Endothelial cell of umbilical vein (primary cell): Measurements from ENCODE around the gene DDX56. TPM values are rescaled to one million over a fixed set of nuclear protein-coding genes. Genes with fewer than 3 reads are reported as not detected.

Experiments used
- BruUV-seq: library from RNA; stranded (reverse); fragments of 400-500 nt; replicated peaks from 2 replicates; lab custom pipeline; 2021; lab: Mats Ljungman, UMichigan
- CTCF ChIA-PET: fragments of 300-600, 350-600 bp; sonication (Branson Sonifier 250); formaldehyde crosslinking; loops from one replicate; lab custom pipeline; 2021; ENCODE audit warnings: antibody characterized with exemption, inconsistent platforms; lab: Charles Lee
- POLR2A ChIA-PET: fragments of 300-600, 350-600 bp; sonication (Branson Sonifier 250); formaldehyde crosslinking; loops from one replicate; lab custom pipeline; 2021; ENCODE audit warnings: antibody characterized with exemption, inconsistent platforms; lab: Charles Lee
- DNase-seq: peaks from one replicate; pipeline ENCODE4 v3.0.0-alpha.2; 2011; ENCODE audit warnings: low read depth, low spot score
- FAIRE-seq: peaks from 2 replicates; lab custom pipeline; 2011; peaks lifted over from hg19 to GRCh38; lab: Jason Lieb, UNC
- H2AFZ ChIP-seq: 2 replicates; pipeline ENCODE4 v1.6.0; 2012; ENCODE audit warnings: low read depth, low read length, control low read depth, inconsistent platforms
- H3K27ac ChIP-seq: 2 replicates; pipeline ENCODE4 v1.5.1; 2011; ENCODE audit warnings: low read depth, mild to moderate bottlenecking, control low read depth, low read length, moderate library complexity; ENCODE audit not compliant: insufficient read depth
- H3K27me3 ChIP-seq, 2 experiments: 2 replicates each; pipeline versions ENCODE4 v1.6.0 to v1.6.1; 2011; ENCODE audit warnings: low read length in 2 of 2, mixed read lengths in 1 of 2; ENCODE audit not compliant: control insufficient read depth in 2 of 2, insufficient read depth in 2 of 2
- H3K36me3 ChIP-seq, 2 experiments: 2 replicates in 1 of 2; 3 replicates in 1 of 2; pipeline ENCODE4 v1.5.1; 2011; ENCODE audit warnings: low read length in 2 of 2, mild to moderate bottlenecking in 1 of 2, moderate library complexity in 1 of 2; ENCODE audit not compliant: control insufficient read depth in 2 of 2, insufficient read depth in 2 of 2; ENCODE audit errors: extremely low read depth in 1 of 2
- H3K4me1 ChIP-seq: 3 replicates; pipeline ENCODE4 v1.5.1; 2011; ENCODE audit warnings: mild to moderate bottlenecking, low read length; ENCODE audit not compliant: control insufficient read depth, insufficient read depth; ENCODE audit errors: extremely low read depth
- H3K4me2 ChIP-seq: 2 replicates; pipeline ENCODE4 v1.6.1; 2011; ENCODE audit warnings: low read length, control low read depth, mixed read lengths; ENCODE audit not compliant: insufficient read depth
- H3K4me3 ChIP-seq, 3 experiments: fragments of 200-600 bp in 1 of 3; sonication (generic), shearing (Covaris generic) in 1 of 3; replicated peaks in 1 of 3; 2 replicates each; pipeline ENCODE4 v1.5.1; 2011 to 2016; ENCODE audit warnings: control low read depth in 3 of 3, low read length in 3 of 3, mild to moderate bottlenecking in 2 of 3, inconsistent platforms in 1 of 3, low read depth in 1 of 3, moderate library complexity in 1 of 3; ENCODE audit not compliant: insufficient read depth in 1 of 3
- H3K79me2 ChIP-seq: 2 replicates; pipeline ENCODE4 v1.6.0; 2012; ENCODE audit warnings: low read length, inconsistent platforms; ENCODE audit not compliant: control insufficient read depth, insufficient read depth
- H3K9ac ChIP-seq: replicated peaks from 2 replicates; pipeline ENCODE3; 2011; ENCODE audit warnings: low read length, control low read depth; ENCODE audit not compliant: insufficient read depth; ENCODE audit errors: extremely low read depth
- H3K9me1 ChIP-seq: replicated peaks from 3 replicates; pipeline ENCODE4 v1.6.0; 2011; ENCODE audit warnings: mild to moderate bottlenecking, low read length; ENCODE audit not compliant: control insufficient read depth, insufficient read depth; ENCODE audit errors: extremely low read depth
- H3K9me3 ChIP-seq: replicated peaks from 2 replicates; pipeline ENCODE4 v1.5.1; 2012; ENCODE audit warnings: low read length, inconsistent platforms; ENCODE audit not compliant: control insufficient read depth, insufficient read depth
- H4K20me1 ChIP-seq: replicated peaks from 2 replicates; pipeline ENCODE3; 2011; ENCODE audit warnings: mild to moderate bottlenecking, low read length; ENCODE audit not compliant: control insufficient read depth, insufficient read depth; ENCODE audit errors: extremely low read depth
- EZH2 ChIP-seq: IDR thresholded peaks from 2 replicates; pipeline ENCODE4 v1.6.1; 2012; ENCODE audit warnings: borderline replicate concordance, low read depth, mild to moderate bottlenecking, moderate library complexity, low read length, inconsistent platforms; ENCODE audit not compliant: severe bottlenecking
- FOS ChIP-seq: IDR thresholded peaks from 2 replicates; pipeline ENCODE4 v1.6.1; 2011; ENCODE audit warnings: mild to moderate bottlenecking, low read length, moderate library complexity, borderline replicate concordance; ENCODE audit not compliant: insufficient read depth
- GATA2 ChIP-seq: IDR thresholded peaks from 2 replicates; pipeline ENCODE4 v1.7.0; 2011; ENCODE audit warnings: low read depth, mild to moderate bottlenecking, moderate library complexity, mixed read lengths, low read length; ENCODE audit not compliant: insufficient read length, insufficient read depth
- JUN ChIP-seq: IDR thresholded peaks from 2 replicates; pipeline ENCODE4 v1.6.1; 2011; ENCODE audit warnings: borderline replicate concordance, low read depth; ENCODE audit not compliant: insufficient read length, insufficient read depth
- MAX ChIP-seq: IDR thresholded peaks from 2 replicates; pipeline ENCODE4 v1.6.1; 2011; ENCODE audit not compliant: insufficient read depth, insufficient read length
- MYC ChIP-seq: IDR thresholded peaks from one replicate; pipeline ENCODE4 v1.6.1; 2011; ENCODE audit warnings: mild to moderate bottlenecking, low read depth, low read length
- POLR2A ChIP-seq: IDR thresholded peaks from 2 replicates; pipeline ENCODE4 v1.6.1; 2012; ENCODE audit warnings: low read depth, mild to moderate bottlenecking, control low read depth, low read length
- POLR2AphosphoS5 ChIP-seq: IDR thresholded peaks from 2 replicates; pipeline ENCODE4 v1.6.1; 2012; ENCODE audit warnings: low read depth, mild to moderate bottlenecking, control low read depth, low read length, moderate library complexity; ENCODE audit not compliant: insufficient read depth
- dilution Hi-C: fragments of 300-500 bp; cut with MboI; formaldehyde crosslinking; loops from one replicate; pipeline ENCODE4 v1.15.0; 2019; ENCODE audit warnings: low sequenced_read_pairs; ENCODE audit not compliant: extremely low pct_ligation_motif_present
- intact Hi-C: fragments of 100-400 bp; cut with micrococcal nuclease; formaldehyde crosslinking; loops from one replicate; pipeline ENCODE4 v1.10.0; 2022
- polyA plus RNA-seq, 4 experiments: library from polyadenylated mRNA; depleted of rRNA in 3 of 4; stranded (reverse) in 3 of 4; unstranded in 1 of 4; fragments of >200 nt; gene quantifications; 2 replicates each; pipeline versions ENCODE4 v1.2.1 to v1.2.3, GENCODE V29; 2011 to 2012; ENCODE audit warnings: missing spikeins in 1 of 4
- total RNA-seq: library from RNA; stranded (reverse); gene quantifications from 2 replicates; pipeline ENCODE4 v1.2.3, GENCODE V29; 2021
- TF ChIP-seq, protein P1 (sequence below), 2 donors: IDR thresholded peaks; 1 replicate in 1 of 2; 2 replicates in 1 of 2; pipeline ENCODE4 v1.5.1; 2011; ENCODE audit warnings: low read length in 2 of 2, mild to moderate bottlenecking in 2 of 2, moderate library complexity in 2 of 2, control low read depth in 1 of 2, inconsistent platforms in 1 of 2, low read depth in 1 of 2; ENCODE audit not compliant: insufficient read depth in 1 of 2; ENCODE audit errors: extremely low read depth in 1 of 2

DDX56 gene
- total and polyA plus RNA-seq, 2 donors (not counting 3 experiments of a cell fraction or from before 2014, with no cell fraction given) = 94.7 to 96.6 TPM

GRCh38 chr7:44615793-44616192 lies 42.1 kb upstream of the DDX56 start:
- no peaks in the 10 kb centered on the region for H3K27me3 ChIP-seq
- H4K20me1 ChIP-seq = no peaks in the 10 kb centered on the region
- H3K4me2 ChIP-seq = no peak overlapping the region
- no peaks in the 10 kb centered on the region for H3K36me3 ChIP-seq
- CTCF ChIA-PET = no interaction called here
- TF ChIP-seq GATA2 = no peak
- POLR2A ChIA-PET = no interaction called here
- H3K4me3 ChIP-seq = no peak overlapping the region
- no peaks in the 10 kb centered on the region for H3K9me3 ChIP-seq
- peaks cover 5% of the 10 kb centered on the region for H3K4me1 ChIP-seq
- no peak overlapping the region for H2AFZ ChIP-seq
- no TSS peak for BruUV-seq
- DNase-seq = no peak
- intact Hi-C loops = no loop called here
- FAIRE-seq = no peak
- no peaks in the 10 kb centered on the region for H3K9me1 ChIP-seq
- H3K79me2 ChIP-seq = peaks cover 87% of the 10 kb centered on the region
- H3K27ac ChIP-seq = no peak overlapping the region
- H3K9ac ChIP-seq = no peak overlapping the region
- dilution Hi-C loops = no loop called here

DNA sequence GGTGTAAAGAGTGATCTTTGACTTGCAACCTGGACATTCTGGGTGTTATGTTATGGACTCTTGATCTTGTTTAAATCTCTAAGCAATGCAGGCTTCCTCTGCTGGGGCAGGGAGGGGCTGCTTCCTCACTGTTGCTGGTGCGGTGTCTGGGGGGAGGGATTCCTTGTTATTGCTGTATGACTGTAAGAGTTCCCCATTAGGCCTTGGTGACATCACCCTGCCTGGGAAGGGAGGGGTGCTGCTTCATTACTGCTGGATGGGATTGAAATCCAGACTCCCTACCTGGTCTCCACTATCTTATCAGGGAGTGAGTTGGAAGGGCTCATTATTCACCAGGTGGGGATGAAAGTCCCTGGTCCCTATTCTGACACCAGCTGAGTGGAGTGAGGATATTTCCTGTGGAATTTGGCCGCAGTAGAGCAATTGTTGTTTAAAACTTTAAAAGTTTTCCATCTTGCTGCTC lies 41.5 kb upstream of the DDX56 start:
- DNase-seq (peak; percentile 40), FAIRE-seq (no peak)
- H3K9me3 ChIP-seq = no peaks in the 10 kb centered on the region
- no peak overlapping the region for H3K27ac ChIP-seq
- H3K9me1 ChIP-seq = no peaks in the 10 kb centered on the region
- dilution Hi-C loops (no loop called here), intact Hi-C loops (no loop called here)
- H3K4me1 ChIP-seq = peaks cover 5% of the 10 kb centered on the region
- H3K36me3 ChIP-seq = no peaks in the 10 kb centered on the region
- no TSS peak for BruUV-seq
- no peak overlapping the region for H3K9ac ChIP-seq
- TF ChIP-seq, protein P1, sequence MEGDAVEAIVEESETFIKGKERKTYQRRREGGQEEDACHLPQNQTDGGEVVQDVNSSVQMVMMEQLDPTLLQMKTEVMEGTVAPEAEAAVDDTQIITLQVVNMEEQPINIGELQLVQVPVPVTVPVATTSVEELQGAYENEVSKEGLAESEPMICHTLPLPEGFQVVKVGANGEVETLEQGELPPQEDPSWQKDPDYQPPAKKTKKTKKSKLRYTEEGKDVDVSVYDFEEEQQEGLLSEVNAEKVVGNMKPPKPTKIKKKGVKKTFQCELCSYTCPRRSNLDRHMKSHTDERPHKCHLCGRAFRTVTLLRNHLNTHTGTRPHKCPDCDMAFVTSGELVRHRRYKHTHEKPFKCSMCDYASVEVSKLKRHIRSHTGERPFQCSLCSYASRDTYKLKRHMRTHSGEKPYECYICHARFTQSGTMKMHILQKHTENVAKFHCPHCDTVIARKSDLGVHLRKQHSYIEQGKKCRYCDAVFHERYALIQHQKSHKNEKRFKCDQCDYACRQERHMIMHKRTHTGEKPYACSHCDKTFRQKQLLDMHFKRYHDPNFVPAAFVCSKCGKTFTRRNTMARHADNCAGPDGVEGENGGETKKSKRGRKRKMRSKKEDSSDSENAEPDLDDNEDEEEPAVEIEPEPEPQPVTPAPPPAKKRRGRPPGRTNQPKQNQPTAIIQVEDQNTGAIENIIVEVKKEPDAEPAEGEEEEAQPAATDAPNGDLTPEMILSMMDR (IDR thresholded peaks at IDR 0.05; ENCODE audit: extremely low read depth in 1 of 2, insufficient read depth in 1 of 2, low read depth in 1 of 2, low read length in 2 of 2) = no peak
- TF ChIP-seq JUN (no peak), GATA2 (no peak), MYC (no peak), POLR2A (no peak), POLR2AphosphoS5 (no peak), EZH2 (no peak), FOS (no peak), MAX (no peak)
- H2AFZ ChIP-seq = no peak overlapping the region
- no peaks in the 10 kb centered on the region for H4K20me1 ChIP-seq
- peaks cover 87% of the 10 kb centered on the region for H3K79me2 ChIP-seq
- ChIA-PET POLR2A (no interaction called here), CTCF (no interaction called here)
- no peak overlapping the region for H3K4me3 ChIP-seq
- no peaks in the 10 kb centered on the region for H3K27me3 ChIP-seq
- no peak overlapping the region for H3K4me2 ChIP-seq
